Measurements from ENCODE around the gene DSCAM.

Gene DSCAM

GRCh38 chr21:40847951-40848350, 993 bp upstream of the DSCAM start:
- Mint-ChIP-seq H3K36me3 (ENCODE audit: low read depth) (no peaks in the 10 kb centered on the region), H3K9me3 (no peaks in the 10 kb centered on the region), H3K4me3 (no peak overlapping the region), H3K4me1 (ENCODE audit: low read depth) (no peaks in the 10 kb centered on the region), H3K27me3 (ENCODE audit: low read depth) (peaks cover 24% of the 10 kb centered on the region), H3K27ac (no peak overlapping the region)

GRCh38 chr21:40846103-40846502, 855 bp downstream of the DSCAM start:
- Mint-ChIP-seq H3K4me1 (ENCODE audit: low read depth) (no peaks in the 10 kb centered on the region), H3K27me3 (ENCODE audit: low read depth) (peaks cover 36% of the 10 kb centered on the region), H3K36me3 (ENCODE audit: low read depth) (no peaks in the 10 kb centered on the region), H3K4me3 (no peak overlapping the region), H3K9me3 (no peaks in the 10 kb centered on the region), H3K27ac (no peak overlapping the region)

GRCh38 chr21:40845441-40845995, 1.4 kb downstream of the DSCAM start:
- no peaks in the 10 kb centered on the region for H3K36me3 Mint-ChIP-seq (ENCODE audit: low read depth)
- H3K4me1 Mint-ChIP-seq (ENCODE audit: low read depth), result no peaks in the 10 kb centered on the region
- H3K4me3 Mint-ChIP-seq, result no peak overlapping the region
- H3K27me3 Mint-ChIP-seq (ENCODE audit: low read depth), result peaks cover 42% of the 10 kb centered on the region
- no peak overlapping the region for H3K27ac Mint-ChIP-seq
- H3K9me3 Mint-ChIP-seq, result no peaks in the 10 kb centered on the region

GRCh38 chr21:40844935-40845334, 2.0 kb downstream of the DSCAM start:
- H3K27ac Mint-ChIP-seq, result no peak overlapping the region
- H3K27me3 Mint-ChIP-seq (ENCODE audit: low read depth), result peaks cover 47% of the 10 kb centered on the region
- H3K9me3 Mint-ChIP-seq, result no peaks in the 10 kb centered on the region
- no peaks in the 10 kb centered on the region for H3K4me1 Mint-ChIP-seq (ENCODE audit: low read depth)
- H3K4me3 Mint-ChIP-seq, result no peak overlapping the region
- H3K36me3 Mint-ChIP-seq (ENCODE audit: low read depth), result no peaks in the 10 kb centered on the region

- Mint-ChIP-seq H3K27ac (no peak overlapping the region), H3K36me3 (ENCODE audit: low read depth) (no peaks in the 10 kb centered on the region), H3K4me1 (ENCODE audit: low read depth) (no peaks in the 10 kb centered on the region), H3K9me3 (peaks cover under 1% of the 10 kb centered on the region), H3K27me3 (ENCODE audit: low read depth) (peaks cover 43% of the 10 kb centered on the region), H3K4me3 (no peak overlapping the region)
These were observed 4.8 kb downstream of the DSCAM start for GRCh38 chr21:40842197-40842552.

GRCh38 chr21:40841524-40842196, 5.3 kb downstream of the DSCAM start:
- Mint-ChIP-seq H3K27ac (no peak overlapping the region), H3K27me3 (ENCODE audit: low read depth) (peaks cover 41% of the 10 kb centered on the region), H3K9me3 (peaks cover 4% of the 10 kb centered on the region), H3K4me3 (no peak overlapping the region), H3K4me1 (ENCODE audit: low read depth) (no peaks in the 10 kb centered on the region), H3K36me3 (ENCODE audit: low read depth) (no peaks in the 10 kb centered on the region)

- no peaks in the 10 kb centered on the region for H3K4me1 Mint-ChIP-seq (ENCODE audit: low read depth)
- H3K27me3 Mint-ChIP-seq (ENCODE audit: low read depth), result peaks cover 34% of the 10 kb centered on the region
- peaks cover 4% of the 10 kb centered on the region for H3K9me3 Mint-ChIP-seq
- H3K4me3 Mint-ChIP-seq, result no peak overlapping the region
- no peaks in the 10 kb centered on the region for H3K36me3 Mint-ChIP-seq (ENCODE audit: low read depth)
- H3K27ac Mint-ChIP-seq, result no peak overlapping the region
These were observed 6.4 kb downstream of the DSCAM start for GRCh38 chr21:40840401-40841125.

- Mint-ChIP-seq H3K27ac (no peak overlapping the region), H3K27me3 (ENCODE audit: low read depth) (peaks cover 27% of the 10 kb centered on the region), H3K4me1 (ENCODE audit: low read depth) (no peaks in the 10 kb centered on the region), H3K4me3 (no peak overlapping the region), H3K36me3 (ENCODE audit: low read depth) (no peaks in the 10 kb centered on the region), H3K9me3 (peaks cover 4% of the 10 kb centered on the region)
These were observed 7.4 kb downstream of the DSCAM start for GRCh38 chr21:40839521-40839920.

- H3K36me3 Mint-ChIP-seq (ENCODE audit: low read depth), result no peaks in the 10 kb centered on the region
- H3K27ac Mint-ChIP-seq, result no peak overlapping the region
- H3K4me1 Mint-ChIP-seq (ENCODE audit: low read depth), result no peaks in the 10 kb centered on the region
- H3K4me3 Mint-ChIP-seq, result no peak overlapping the region
- peaks cover 24% of the 10 kb centered on the region for H3K27me3 Mint-ChIP-seq (ENCODE audit: low read depth)
- H3K9me3 Mint-ChIP-seq, result peaks cover 4% of the 10 kb centered on the region
These were observed 9.5 kb downstream of the DSCAM start for GRCh38 chr21:40837456-40837855.

- H3K4me3 Mint-ChIP-seq, result no peak overlapping the region
- peaks cover 4% of the 10 kb centered on the region for H3K9me3 Mint-ChIP-seq
- H3K27me3 Mint-ChIP-seq (ENCODE audit: low read depth), result peaks cover 6% of the 10 kb centered on the region
- H3K4me1 Mint-ChIP-seq (ENCODE audit: low read depth), result no peaks in the 10 kb centered on the region
- no peaks in the 10 kb centered on the region for H3K36me3 Mint-ChIP-seq (ENCODE audit: low read depth)
- no peak overlapping the region for H3K27ac Mint-ChIP-seq
These were observed 11.7 kb downstream of the DSCAM start for GRCh38 chr21:40835184-40835694.

GRCh38 chr21:40833184-40833583, 13.8 kb downstream of the DSCAM start:
- Mint-ChIP-seq H3K4me3 (no peak overlapping the region), H3K9me3 (peaks cover 10% of the 10 kb centered on the region), H3K27me3 (ENCODE audit: low read depth) (no peaks in the 10 kb centered on the region), H3K36me3 (ENCODE audit: low read depth) (no peaks in the 10 kb centered on the region), H3K4me1 (ENCODE audit: low read depth) (no peaks in the 10 kb centered on the region), H3K27ac (no peak overlapping the region)

- no peaks in the 10 kb centered on the region for H3K4me1 Mint-ChIP-seq (ENCODE audit: low read depth)
- H3K27me3 Mint-ChIP-seq (ENCODE audit: low read depth), result no peaks in the 10 kb centered on the region
- no peaks in the 10 kb centered on the region for H3K36me3 Mint-ChIP-seq (ENCODE audit: low read depth)
- H3K27ac Mint-ChIP-seq, result no peak overlapping the region
- H3K4me3 Mint-ChIP-seq, result no peak overlapping the region
- peaks cover 10% of the 10 kb centered on the region for H3K9me3 Mint-ChIP-seq
These were observed 14.6 kb downstream of the DSCAM start for GRCh38 chr21:40832316-40832715.

GRCh38 chr21:40830836-40831235, 16.1 kb downstream of the DSCAM start:
- Mint-ChIP-seq H3K9me3 (peaks cover 14% of the 10 kb centered on the region), H3K27me3 (ENCODE audit: low read depth) (no peaks in the 10 kb centered on the region), H3K27ac (no peak overlapping the region), H3K4me1 (ENCODE audit: low read depth) (no peaks in the 10 kb centered on the region), H3K4me3 (no peak overlapping the region), H3K36me3 (ENCODE audit: low read depth) (no peaks in the 10 kb centered on the region)

GRCh38 chr21:40829791-40830190, 17.2 kb downstream of the DSCAM start:
- Mint-ChIP-seq H3K27ac (no peak overlapping the region), H3K9me3 (peaks cover 15% of the 10 kb centered on the region), H3K36me3 (ENCODE audit: low read depth) (no peaks in the 10 kb centered on the region), H3K27me3 (ENCODE audit: low read depth) (no peaks in the 10 kb centered on the region), H3K4me3 (no peak overlapping the region), H3K4me1 (ENCODE audit: low read depth) (no peaks in the 10 kb centered on the region)

GRCh38 chr21:40829308-40829707, 17.6 kb downstream of the DSCAM start:
- Mint-ChIP-seq H3K27me3 (ENCODE audit: low read depth) (no peaks in the 10 kb centered on the region), H3K9me3 (peaks cover 15% of the 10 kb centered on the region), H3K4me1 (ENCODE audit: low read depth) (no peaks in the 10 kb centered on the region), H3K36me3 (ENCODE audit: low read depth) (no peaks in the 10 kb centered on the region), H3K27ac (no peak overlapping the region), H3K4me3 (no peak overlapping the region)
